NCI-H2196 (cell line): ENCODE data around the gene SPDYC.

Source experiments
- DNase-seq: peaks from one replicate; lab custom pipeline; 2025; ENCODE audit not compliant: unreplicated experiment; lab: John Stamatoyannopoulos, UW

SPDYC gene

DNA sequence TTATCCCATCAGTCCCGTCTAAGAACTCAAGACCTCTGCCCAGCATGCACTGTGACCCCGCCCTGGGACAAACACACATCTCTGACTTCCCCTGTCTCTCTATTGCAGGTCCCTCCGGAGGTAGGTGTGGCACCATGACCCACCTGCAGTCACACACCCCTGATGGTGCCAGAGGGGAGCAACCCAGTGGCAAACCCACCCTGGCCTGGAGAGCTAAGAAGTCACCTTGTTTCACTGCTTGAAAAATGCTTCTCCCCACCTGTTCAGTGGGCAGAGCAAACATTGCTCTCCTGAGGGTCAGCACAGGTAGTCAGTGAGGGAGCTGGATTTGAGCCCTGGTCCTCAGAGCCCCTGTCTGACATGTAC is 35.6 kb downstream of the SPDYC start:
- no peak for DNase-seq

DNA sequence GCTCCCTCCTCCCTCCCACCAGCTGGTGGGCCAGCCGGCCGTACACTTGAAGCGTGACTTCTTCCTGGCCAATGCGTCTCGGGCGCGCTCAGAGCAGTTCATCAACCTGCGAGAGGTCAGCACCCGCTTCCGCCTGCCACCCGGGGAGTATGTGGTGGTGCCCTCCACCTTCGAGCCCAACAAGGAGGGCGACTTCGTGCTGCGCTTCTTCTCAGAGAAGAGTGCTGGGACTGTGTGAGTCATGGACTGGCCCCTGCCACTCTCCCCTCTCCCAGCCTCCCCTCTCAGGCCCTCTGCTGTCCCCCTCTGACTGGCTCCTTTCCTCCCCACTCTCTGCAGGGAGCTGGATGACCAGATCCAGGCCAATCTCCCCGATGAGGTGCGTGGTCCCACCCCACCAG is 36.4 kb downstream of the SPDYC start:
- DNase-seq = no peak

DNA sequence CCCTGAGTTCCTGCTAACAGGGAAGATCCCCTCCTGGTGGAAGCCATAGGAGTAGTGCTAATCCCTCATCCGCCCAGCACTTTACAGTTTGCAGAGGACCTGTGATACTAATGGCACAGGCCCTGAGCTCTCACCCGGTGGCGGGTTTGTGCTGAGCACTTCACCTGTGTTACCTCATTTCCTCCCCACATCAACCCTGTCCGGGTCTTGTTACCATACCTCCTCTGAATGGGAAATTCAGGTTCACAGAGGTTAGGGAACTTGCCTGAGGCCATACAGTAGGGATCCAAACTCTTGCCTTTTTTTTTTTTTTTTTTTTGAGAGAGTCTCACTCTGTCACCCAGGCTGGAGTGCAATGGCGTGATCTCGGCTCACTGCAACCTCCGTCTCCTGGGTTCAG is 36.9 kb downstream of the SPDYC start:
- no peak for DNase-seq

DNA sequence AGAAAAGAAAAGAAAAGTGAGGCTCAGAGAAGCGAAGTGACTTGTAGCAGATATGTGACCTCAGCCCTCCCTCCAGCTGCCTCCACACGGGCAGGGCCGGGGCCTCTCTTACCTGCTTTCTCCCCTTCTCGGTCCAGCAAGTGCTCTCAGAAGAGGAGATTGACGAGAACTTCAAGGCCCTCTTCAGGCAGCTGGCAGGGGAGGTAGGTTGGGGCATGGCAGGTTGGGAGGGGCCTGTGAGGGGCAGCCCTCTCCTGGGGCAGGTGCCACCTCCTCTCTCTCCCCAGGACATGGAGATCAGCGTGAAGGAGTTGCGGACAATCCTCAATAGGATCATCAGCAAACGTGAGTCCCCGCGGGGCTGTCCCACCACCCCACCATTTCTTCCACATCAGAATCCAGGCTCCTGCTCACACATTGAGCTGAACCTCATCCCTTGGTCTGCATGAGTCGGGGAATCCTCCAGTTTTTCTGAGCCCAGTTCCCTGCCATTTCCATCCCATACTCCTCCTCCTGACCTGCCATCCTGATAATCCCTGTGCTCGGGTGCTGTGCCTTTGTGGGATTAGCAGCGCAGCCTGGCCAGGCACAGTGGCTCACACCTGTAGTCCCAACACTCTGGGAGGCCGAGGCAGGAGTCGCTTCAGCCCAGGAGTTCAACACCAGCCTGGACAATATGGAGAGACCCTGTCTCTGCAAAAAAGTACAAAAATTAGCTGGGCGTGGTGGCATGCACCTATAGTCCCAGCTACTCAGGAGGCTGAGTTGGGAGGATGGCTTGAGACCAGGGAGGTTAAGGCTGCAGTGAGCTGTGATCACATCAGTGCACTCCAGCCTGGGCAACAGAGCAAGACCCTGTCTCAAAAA is 38.1 kb downstream of the SPDYC start:
- DNase-seq = no peak

DNA sequence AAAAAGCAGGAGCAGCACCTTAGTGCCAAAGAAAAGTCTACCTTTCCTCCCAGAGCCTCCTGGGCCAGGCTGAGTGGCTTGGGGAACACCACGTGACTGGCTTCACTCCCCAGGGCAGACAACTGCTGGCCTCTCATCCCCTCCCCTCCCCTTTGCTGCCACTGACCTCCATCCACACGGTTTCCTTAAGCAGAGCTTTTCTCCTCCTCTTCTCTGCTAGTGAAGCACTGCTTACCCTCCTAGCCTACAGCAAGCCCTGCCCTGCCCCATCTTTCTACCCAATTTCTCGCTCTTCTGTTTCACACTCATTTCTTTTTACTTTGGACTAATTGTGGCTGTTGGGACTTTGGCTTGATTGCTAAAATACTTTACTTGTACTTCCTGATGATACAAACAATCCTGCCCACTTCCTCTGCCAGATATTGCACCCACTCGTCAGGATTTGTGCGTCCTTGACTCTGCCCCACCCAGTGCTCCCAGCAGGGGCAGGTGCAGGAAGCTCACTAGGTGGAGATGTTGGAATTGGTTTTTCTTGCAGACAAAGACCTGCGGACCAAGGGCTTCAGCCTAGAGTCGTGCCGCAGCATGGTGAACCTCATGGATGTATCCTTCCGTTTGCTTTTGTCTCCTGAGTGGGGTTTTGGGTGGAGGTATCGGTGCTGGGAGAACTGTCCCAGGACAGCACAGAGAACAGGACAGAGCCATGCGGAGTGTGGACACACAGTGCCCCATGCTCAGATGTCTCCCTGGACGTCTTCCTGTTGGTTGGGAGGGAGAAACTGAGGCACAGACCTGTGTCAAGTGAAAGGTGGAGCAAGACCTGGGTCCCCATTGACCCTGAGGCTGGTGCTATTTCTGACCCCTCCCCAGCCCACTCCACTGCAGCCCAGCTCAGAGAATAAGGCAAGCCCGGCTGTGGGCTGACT is 39.0 kb downstream of the SPDYC start:
- no peak for DNase-seq

DNA sequence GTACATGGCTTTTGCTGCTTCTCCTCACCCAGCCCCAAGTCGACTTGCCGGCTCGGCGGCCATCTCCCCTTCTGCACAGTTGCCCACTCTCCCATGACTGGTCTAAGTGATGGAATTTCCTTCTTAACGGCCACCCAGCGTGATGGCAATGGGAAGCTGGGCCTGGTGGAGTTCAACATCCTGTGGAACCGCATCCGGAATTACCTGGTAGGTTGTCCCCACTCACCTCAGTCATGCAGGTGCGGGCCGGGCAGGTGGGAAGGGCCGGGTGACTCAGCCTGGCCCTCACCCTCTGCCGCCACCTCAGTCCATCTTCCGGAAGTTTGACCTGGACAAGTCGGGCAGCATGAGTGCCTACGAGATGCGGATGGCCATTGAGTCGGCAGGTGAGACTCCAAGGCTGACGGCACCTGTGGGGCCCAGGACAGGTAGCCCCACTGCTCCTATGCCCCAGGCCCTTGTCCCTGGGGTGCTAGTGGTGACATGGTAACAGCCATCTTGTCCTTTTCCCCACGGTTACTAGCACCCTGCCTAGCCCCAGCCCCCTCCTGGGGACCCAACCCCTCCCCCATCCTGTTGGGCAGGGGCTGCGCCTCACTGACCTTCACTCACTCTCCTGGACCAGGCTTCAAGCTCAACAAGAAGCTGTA is 39.8 kb downstream of the SPDYC start:
- DNase-seq = no peak

DNA sequence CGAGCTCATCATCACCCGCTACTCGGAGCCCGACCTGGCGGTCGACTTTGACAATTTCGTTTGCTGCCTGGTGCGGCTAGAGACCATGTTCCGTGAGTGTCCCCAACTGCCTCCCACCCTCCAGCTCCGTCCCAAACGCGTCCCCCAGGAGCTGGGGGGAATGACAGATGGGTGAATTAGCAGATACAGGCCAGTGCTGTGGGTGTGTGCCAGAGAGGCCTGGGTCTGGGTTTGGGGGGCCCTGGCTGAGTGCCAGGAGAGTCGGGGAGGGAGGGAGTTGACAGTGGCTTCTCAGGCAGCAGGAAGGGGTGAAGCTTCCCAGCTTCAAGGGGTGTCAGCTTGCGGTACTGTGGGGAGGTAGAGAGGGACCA is 40.3 kb downstream of the SPDYC start:
- no peak for DNase-seq

DNA sequence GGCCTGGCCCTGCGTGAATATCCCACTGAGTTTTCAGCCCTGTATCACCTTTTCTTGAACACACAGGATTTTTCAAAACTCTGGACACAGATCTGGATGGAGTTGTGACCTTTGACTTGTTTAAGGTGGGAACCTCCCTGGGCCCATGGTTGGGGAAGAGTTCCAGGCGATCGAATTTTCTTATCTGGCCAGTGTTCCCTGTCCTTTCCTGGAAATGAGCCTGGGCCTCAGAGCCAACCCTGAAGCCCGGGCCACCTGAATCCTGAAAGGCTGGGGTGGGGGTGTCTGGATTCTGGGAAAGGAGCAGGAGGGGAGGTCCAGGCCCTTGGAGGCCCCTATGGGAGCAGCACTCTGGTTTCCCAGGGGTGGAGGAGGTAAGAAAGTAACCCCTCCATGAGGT is 40.7 kb downstream of the SPDYC start:
- DNase-seq = no peak

DNA sequence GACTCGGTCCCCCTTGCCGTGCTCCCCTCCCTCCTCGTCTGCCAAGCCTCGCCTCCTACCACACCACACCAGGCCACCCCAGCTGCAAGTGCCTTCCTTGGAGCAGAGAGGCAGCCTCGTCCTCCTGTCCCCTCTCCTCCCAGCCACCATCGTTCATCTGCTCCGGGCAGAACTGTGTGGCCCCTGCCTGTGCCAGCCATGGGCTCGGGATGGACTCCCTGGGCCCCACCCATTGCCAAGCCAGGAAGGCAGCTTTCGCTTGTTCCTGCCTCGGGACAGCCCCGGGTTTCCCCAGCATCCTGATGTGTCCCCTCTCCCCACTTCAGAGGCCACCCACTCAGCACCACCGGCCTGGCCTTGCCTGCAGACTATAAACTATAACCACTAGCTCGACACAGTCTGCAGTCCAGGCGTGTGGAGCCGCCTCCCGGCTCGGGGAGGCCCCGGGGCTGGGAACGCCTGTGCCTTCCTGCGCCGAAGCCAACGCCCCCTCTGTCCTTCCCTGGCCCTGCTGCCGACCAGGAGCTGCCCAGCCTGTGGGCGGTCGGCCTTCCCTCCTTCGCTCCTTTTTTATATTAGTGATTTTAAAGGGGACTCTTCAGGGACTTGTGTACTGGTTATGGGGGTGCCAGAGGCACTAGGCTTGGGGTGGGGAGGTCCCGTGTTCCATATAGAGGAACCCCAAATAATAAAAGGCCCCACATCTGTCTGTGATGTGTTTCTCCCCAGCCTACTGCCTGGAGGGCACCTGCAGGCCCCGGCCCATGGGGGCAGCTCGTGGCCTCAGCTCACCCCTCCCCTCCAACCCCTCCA is 41.5 kb downstream of the SPDYC start:
- no peak for DNase-seq

DNA sequence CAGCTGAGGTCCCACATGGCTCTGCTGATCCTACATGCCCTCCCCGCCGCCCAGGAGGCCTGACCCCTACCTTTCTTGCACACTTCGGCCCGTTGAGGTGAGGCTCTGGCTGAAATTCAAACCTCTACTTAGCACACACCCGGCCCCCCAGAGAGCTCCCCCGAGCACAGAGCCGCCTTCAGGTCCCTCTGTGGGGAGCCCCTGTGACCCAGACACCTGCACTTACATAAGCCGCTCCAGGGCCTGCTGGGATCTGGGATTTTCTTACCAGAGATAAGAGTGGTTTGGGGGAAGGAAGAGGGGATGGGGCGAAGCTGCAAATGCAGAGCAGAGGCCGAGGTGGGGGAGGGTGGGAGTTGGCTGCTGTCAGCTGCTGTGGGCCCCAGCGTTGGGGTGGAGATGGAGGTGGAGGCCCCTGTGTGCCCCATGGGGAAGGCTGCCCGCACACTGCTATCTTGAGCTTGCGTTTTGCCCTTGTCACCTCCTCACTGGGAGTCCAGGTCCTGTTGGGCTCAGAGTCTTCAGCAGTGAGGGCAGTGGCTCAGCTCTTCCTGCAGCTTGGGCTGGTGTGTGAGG is 42.3 kb downstream of the SPDYC start:
- DNase-seq = no peak

DNA sequence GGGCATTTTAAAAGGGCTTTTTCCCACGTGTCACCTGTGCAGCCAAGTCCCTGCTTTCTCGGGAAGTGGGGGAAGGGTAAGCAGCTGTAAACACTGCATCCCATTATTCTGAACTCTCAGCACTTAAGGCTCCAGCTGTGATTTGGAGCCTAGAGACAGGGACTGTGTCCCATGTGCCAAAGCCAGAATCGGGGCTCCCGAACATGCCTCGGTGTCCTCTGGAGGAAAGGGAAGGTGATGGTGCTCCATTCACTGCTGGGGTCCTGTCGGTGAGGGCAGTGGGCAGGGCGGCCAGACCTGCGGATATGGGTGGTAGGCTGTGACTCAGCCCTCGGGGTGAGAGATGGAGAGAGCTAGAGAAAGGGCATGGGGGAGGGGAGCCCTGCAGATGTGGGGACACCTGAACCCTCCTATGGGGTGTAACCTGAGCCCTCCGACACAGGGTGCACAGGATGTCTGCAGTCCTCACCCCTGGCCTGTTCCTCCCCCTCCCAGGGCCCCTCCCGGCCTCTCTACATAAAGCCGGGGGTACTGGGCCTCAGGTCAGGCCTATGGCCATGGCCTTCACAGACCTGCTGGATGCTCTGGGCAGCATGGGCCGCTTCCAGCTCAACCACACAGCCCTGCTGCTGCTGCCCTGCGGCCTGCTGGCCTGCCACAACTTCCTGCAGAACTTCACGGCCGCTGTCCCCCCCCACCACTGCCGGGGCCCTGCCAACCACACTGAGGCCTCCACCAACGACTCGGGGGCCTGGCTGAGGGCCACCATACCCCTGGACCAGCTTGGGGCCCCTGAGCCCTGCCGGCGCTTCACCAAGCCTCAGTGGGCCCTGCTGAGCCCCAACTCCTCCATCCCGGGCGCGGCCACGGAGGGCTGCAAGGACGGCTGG is 43.5 kb downstream of the SPDYC start:
- DNase-seq = no peak

DNA sequence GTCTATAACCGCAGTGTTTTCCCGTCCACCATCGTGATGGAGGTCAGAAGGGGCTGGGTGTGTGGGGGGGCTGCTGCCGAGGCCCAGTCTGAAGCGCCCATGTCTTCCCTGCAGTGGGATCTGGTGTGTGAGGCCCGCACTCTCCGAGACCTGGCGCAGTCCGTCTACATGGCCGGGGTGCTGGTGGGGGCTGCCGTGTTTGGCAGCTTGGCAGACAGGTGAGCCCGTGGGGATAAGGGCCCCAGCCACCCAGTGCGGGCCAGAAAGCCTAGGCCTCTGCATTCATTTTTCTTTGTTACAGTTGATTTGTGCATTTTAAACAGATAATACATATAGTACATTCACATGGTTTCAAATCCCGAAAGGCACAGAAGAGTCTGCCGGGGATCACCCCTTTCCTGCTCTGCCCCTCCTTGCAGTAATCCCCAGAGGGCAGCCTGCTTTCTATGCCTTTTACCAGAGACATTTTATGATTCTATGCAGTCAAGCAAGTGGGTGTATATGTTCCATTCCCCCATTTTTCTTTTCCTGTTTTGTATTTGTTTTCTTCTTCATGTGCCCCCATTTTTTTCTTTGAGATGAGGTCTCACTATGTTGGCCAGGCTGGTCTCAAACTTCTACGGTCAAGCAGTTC is 44.3 kb downstream of the SPDYC start:
- no peak for DNase-seq

DNA sequence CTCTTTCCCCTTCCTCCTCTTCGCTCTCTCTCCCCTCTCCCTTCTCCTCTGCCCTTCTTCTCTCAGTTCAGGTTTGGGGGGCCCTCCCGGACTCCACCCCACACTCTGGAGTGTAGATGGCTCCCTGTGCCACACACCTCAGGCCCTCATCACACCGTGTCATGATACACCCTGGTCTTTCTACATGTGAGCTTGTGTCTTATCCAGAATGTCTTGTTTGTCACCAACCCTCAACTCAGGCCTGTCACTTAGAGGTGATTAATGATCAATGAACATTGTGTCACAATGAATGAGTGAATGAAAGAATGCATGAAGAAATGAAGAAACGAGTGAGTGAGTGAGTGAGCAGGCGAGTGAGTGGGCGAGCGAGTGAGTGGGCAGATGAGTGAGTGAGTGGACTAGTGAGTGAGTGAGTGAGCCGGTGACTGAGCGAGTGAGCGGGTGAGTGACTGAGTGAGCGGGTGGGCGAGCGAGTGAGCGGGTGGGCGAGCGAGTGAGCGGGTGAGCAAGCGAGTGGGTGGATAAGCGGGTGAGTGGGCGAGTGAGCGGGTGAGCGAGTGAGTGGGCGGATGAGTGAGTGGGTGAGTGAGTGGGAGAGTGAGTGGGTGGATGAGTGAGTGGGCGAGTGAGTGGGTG is 45.5 kb downstream of the SPDYC start:
- no peak for DNase-seq

DNA sequence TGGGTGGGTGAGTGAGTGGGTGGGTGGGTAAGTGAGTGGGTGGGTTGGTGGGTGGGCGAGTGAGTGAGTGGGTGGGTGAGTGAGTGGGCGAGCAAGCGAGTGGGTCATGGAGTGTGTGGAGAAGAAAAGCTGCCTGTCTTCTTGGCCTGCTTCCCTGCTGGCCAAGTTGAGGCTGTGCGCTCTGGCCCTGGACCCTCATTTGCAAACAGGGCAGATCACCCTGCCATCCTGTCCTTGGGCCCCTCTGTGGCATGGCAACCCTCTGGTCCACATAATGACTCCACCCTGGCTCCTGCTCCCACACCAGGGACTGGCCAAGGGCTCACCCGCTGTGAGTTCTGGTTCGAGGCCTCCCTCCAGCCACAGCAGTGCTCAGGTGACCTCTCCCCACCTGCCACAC is 46.8 kb downstream of the SPDYC start:
- no peak for DNase-seq

DNA sequence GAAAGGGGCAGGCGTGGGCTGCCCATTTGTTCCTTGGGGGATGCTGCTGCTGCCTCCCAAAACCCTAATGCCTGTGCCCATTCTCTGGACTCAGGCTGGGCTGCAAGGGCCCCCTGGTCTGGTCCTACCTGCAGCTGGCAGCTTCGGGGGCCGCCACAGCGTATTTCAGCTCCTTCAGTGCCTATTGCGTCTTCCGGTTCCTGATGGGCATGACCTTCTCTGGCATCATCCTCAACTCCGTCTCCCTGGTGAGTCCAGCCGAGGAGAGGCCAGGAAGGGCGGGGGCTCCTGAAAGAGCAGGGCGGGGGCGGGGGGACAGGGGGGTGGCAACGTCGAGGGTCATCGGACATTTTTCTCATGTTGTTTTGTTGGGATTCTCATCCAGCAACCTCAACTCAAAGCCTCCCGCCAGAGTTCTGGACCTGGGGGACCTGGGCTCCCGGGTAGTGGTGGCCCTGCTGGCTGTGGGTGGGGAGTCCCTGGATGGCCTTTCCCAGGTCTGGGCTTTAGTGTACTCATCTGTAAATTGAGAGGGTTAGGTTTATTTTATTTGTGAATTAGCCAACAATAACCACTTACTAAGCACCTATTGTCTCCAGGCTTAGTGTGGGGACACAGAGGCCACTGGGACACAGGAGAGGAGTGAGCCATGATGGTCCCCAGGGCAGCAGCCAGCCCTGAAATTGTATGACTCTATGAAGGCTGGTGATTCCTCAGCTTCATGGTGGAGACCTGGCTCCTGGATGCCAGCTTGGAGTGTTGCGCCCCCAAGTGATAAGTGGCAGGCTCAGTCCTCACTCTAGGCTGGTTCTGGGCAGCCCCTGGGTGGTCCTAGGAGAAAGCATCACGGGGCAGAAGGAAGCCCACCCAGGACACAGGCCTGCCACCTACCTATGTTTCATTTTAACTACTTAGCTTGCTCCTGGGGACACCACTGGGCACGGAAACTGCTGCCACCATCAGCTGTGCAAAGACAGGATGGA is 47.7 kb downstream of the SPDYC start:
- no peak for DNase-seq

DNA sequence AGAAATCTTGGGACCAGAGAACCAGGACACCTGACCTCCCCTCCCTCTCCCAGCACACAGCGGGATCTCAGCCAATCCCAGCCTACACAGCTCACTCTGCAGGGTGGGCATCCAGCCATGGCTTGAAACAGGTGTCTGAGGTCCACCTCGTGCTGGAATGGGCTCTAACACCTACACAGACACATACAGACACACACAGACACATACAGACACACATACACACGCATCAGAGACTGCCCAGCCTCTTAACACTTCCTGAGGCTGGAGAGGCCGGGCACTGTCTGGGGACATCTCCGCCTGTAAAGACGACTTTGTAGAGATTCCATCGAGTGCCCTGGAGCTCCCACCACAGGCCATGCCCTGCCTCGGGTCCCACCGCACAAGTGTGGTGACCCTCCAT is 48.4 kb downstream of the SPDYC start:
- DNase-seq = no peak

DNA sequence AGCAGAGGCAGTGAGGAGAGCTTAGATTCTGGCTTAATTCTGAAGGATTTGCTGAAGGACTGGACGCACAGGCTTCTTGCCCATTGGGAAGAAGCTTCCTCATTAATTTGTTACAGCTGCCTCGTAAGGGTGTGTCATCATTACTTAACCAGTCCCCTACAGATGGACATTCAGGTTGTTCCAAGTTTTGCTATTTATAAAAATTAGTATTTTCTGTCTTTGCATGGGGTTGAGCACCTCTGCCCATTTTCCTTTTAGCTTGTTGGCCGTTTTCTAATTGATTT is 49.8 kb downstream of the SPDYC start:
- no peak for DNase-seq

DNA sequence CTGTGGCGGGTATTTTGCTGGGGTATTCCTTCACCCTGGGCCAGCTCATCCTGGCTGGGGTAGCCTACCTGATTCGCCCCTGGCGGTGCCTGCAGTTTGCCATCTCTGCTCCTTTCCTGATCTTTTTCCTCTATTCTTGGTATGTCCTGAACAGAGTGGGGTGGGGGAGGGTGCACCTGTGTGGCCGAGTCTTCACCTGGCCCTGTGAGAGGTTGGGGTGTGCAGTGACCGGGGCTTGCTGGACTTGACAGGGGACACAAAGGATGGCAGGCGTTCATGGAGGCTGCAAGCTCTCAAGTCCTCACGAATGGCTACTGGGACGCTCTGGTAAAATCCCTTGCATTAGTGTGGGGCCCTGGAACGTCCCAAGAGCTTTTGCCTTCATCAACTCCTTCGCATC is 51.0 kb downstream of the SPDYC start:
- DNase-seq = no peak
